Right cardiac atrium (tissue), 5 donors: ENCODE measurements around the gene CCNQ. TPM values are rescaled to one million over a fixed set of nuclear protein-coding genes. Genes with fewer than 3 reads are reported as not detected.

Experiments
- ATAC-seq, 2 donors: fragments of 200-7000 bp; cut with Tn5 transposase; one replicate each; pipeline versions ENCODE4 v1.8.0 to v1.9.1; 2020; ENCODE audit warnings: moderate library complexity in 2 of 2, mild to moderate bottlenecking in 1 of 2
- DNase-seq, 3 donors: peaks; one replicate each; pipeline ENCODE4 v3.0.0-alpha.2; 2020
- H3K27ac ChIP-seq: one replicate; pipeline ENCODE4 v1.5.1; 2013; ENCODE audit warnings: mild to moderate bottlenecking, low read length, control low read depth, moderate library complexity
- H3K27me3 ChIP-seq: one replicate; pipeline ENCODE4 v1.6.1; 2013; ENCODE audit not compliant: control insufficient read depth, insufficient read depth
- H3K4me1 ChIP-seq: one replicate; pipeline ENCODE4 v1.6.1; 2013; ENCODE audit warnings: low read length; ENCODE audit not compliant: control insufficient read depth, insufficient read depth
- H3K4me3 ChIP-seq: one replicate; pipeline ENCODE4 v1.5.1; 2013; ENCODE audit warnings: low read length, control low read depth
- H3K9me3 ChIP-seq: one replicate; pipeline ENCODE4 v1.6.1; 2013; ENCODE audit warnings: low read length; ENCODE audit not compliant: control insufficient read depth
- WGBS: extraction: QIAGEN DNeasy Blood & Tissue Kit; methylation state at CpG from one replicate; pipeline ENCODE4 v1.1.7; 2013; 5-methylcytosine and 5-hydroxymethylcytosine counted together
- intact Hi-C, 4 donors: fragments of 100-400 bp; cut with DNase I; formaldehyde crosslinking; loops; one replicate each; pipeline versions ENCODE4 v1.11.0 to v1.14.0; 2022 to 2023
- polyA plus RNA-seq: library from polyadenylated mRNA; stranded (reverse); fragments of 200-250 nt; gene quantifications from one replicate; pipeline ENCODE4 v1.2.3, GENCODE V29; 2013
- total RNA-seq, 4 donors: library from RNA; stranded (reverse); fragmentation: NEBNext Ultra II Directional; extraction: Animal tissue kit (Norgen Biotek cat#: 25700); gene quantifications; one replicate each; pipeline ENCODE4 v1.2.1, GENCODE V29; 2021
- donor health status: healthy with polysubstance abuse.
- donor health status: DM: no; HTN: yes; CAD: no.
- donor health status: DM: no; HTN: no; CAD: no.
- donor health status: DM: no; HTN: yes; CAD: no; lungs with severe emphysema.
- donor health status: DM: yes; HTN: yes; CAD: no.

The CCNQ gene
- total and polyA plus RNA-seq, 5 donors = 24.4 to 55.0 (median 31.4) TPM

GRCh38 chrX:153565996-153566580 lies 32.9 kb downstream of the CCNQ start:
- no peaks in the 10 kb centered on the region for H3K27me3 ChIP-seq
- H3K9me3 ChIP-seq = no peaks in the 10 kb centered on the region
- H3K4me3 ChIP-seq = no peak overlapping the region
- intact Hi-C loops = no loop called here
- no peak for ATAC-seq
- H3K27ac ChIP-seq = no peak overlapping the region
- 78% methylated on average over 9 of the region's 9 CpGs for WGBS
- DNase-seq = peak in 1 of 3 donors; percentile 9
- H3K4me1 ChIP-seq = no peaks in the 10 kb centered on the region

DNA sequence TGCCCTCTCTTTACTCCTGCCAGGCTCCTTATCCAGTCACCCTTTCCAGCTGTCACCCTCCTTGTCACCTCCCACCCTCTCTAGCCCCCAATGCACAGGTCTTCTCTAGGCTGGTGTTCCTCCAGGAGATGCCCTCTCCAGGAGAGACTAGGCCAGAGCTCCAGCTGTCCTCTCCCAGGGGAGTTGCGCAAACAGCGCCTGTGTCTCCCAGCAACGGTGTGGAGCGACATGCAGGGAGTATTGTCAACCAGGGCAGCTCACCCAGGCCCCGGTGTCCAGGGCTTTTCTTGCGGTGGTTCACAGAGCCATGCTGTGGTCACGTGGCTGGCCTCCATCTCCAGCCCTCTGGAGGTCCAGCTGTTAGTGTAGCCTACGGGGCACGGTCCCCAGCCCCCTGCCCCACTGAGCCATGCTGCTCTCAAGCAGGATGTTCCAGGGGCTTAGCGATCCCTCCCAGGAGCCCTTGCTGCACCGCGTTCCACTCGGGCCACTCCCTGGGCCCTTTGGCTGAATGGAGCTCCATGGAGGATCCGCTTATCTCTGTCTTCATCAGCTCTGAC lies 34.8 kb downstream of the CCNQ start:
- ATAC-seq (peak in 1 of 2 donors; percentile 13), DNase-seq (peak in 1 of 3 donors; percentile 68)
- Histone ChIP-seq H3K27me3 (no peaks in the 10 kb centered on the region), H3K4me3 (no peak overlapping the region), H3K4me1 (no peaks in the 10 kb centered on the region), H3K27ac (no peak overlapping the region), H3K9me3 (no peaks in the 10 kb centered on the region)
- intact Hi-C loops = no loop called here
- WGBS = 75% methylated on average over 14 of the region's 14 CpGs

DNA sequence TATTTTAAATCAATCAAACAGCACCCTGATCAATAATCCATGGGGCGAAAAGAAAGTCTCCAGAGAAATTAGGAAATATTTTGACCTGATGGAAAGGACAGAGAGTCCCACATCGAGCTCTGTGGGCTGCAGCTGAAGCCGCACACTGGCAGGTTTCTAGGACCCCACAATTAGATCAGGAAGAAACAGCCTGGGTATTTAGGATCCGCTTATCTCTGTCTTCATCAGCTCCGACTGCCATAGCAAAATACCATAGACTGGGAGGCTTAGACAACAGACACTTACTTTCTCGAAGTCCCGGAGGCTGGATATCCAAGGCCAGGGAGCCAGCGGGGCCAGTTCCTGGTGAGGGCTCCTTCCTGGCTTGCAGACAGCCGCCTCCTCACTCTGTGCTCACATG lies 36.4 kb downstream of the CCNQ start:
- Histone ChIP-seq H3K4me1 (no peaks in the 10 kb centered on the region), H3K27me3 (no peaks in the 10 kb centered on the region), H3K9me3 (no peaks in the 10 kb centered on the region), H3K27ac (no peak overlapping the region), H3K4me3 (no peak overlapping the region)
- over 99% methylated on average over 9 of the region's 9 CpGs for WGBS
- ATAC-seq (no peak), DNase-seq (no peak)
- intact Hi-C loops = no loop called here

DNA sequence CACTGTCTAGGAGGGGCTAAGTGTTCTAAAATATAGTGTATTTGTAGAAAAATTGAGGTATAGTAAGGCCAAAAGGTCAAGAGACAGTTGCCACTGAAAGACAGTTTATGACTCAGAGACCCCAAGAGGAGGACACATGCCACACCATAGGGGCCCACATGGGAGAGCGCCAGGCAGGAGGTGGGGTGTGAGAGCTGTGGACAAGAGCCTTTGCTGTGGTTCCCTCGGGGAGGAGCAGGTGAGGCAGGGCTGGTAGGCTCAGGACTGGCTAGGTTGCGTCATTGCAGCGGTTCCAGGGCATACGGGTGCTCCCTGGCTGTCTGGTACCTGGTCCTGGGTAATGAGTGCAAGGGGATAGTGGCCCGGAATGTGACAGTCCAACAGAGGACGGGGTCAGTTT lies 37.6 kb downstream of the CCNQ start:
- H3K4me1 ChIP-seq = no peaks in the 10 kb centered on the region
- no peaks in the 10 kb centered on the region for H3K9me3 ChIP-seq
- no peak overlapping the region for H3K27ac ChIP-seq
- ATAC-seq (no peak), DNase-seq (no peak)
- WGBS = 94% methylated on average over 7 of the region's 7 CpGs
- no peaks in the 10 kb centered on the region for H3K27me3 ChIP-seq
- intact Hi-C loops = no loop called here
- no peak overlapping the region for H3K4me3 ChIP-seq

DNA sequence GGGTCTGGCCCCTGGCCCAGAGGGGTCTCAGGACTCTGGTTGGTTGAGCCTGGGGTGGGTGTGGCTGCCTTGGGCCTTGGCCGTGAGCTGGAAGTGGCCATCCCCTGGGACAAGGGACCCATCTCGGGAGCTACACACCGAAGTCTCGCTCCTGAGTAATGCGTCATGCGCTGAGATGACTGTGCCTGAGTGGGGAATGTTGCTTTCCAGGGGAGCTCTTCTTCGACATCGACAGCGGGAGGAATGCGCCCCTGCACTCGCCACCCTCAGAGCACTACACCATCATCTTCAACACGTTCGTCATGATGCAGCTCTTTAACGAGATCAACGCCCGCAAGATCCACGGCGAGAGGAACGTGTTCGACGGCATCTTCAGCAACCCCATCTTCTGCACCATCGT lies 38.5 kb downstream of the CCNQ start:
- WGBS = 86% methylated on average over 22 of the region's 22 CpGs
- H3K27me3 ChIP-seq = no peaks in the 10 kb centered on the region
- no peak overlapping the region for H3K4me3 ChIP-seq
- ATAC-seq (no peak), DNase-seq (no peak)
- no peaks in the 10 kb centered on the region for H3K9me3 ChIP-seq
- intact Hi-C loops = no loop called here
- no peaks in the 10 kb centered on the region for H3K4me1 ChIP-seq
- H3K27ac ChIP-seq = no peak overlapping the region

- no peaks in the 10 kb centered on the region for H3K9me3 ChIP-seq
- no peaks in the 10 kb centered on the region for H3K4me1 ChIP-seq
- intact Hi-C loops = loop anchor here in 3 of 4 donors (10.0 kb wide), 2 partner anchors 85 to 105 kb away; partner anchors contain the start of gene DUSP9 (in 1 of the 3)
- ATAC-seq (peak; percentile 29 to 45), DNase-seq (peak in 1 of 3 donors; percentile 32)
- H3K27me3 ChIP-seq = no peaks in the 10 kb centered on the region
- no peak overlapping the region for H3K27ac ChIP-seq
- 42% methylated on average over 9 of the region's 9 CpGs for WGBS
- H3K4me3 ChIP-seq = no peak overlapping the region
Observed at GRCh38 chrX:153560000-153560399, 38.9 kb downstream of the CCNQ start.

- intact Hi-C loops = loop anchor here in 3 of 4 donors (10.0 kb wide), 2 partner anchors 87 to 107 kb away; partner anchors contain the start of gene DUSP9 (in 1 of the 3)
- H3K4me3 ChIP-seq = no peak overlapping the region
- ATAC-seq = no peak
- H3K27ac ChIP-seq = no peak overlapping the region
- H3K27me3 ChIP-seq = no peaks in the 10 kb centered on the region
- DNase-seq = peak in 1 of 3 donors; percentile 22
- H3K4me1 ChIP-seq = no peaks in the 10 kb centered on the region
- WGBS = 86% methylated on average over 19 of the region's 19 CpGs
- H3K9me3 ChIP-seq = no peaks in the 10 kb centered on the region
Observed at GRCh38 chrX:153557618-153558355, 41.2 kb downstream of the CCNQ start.

DNA sequence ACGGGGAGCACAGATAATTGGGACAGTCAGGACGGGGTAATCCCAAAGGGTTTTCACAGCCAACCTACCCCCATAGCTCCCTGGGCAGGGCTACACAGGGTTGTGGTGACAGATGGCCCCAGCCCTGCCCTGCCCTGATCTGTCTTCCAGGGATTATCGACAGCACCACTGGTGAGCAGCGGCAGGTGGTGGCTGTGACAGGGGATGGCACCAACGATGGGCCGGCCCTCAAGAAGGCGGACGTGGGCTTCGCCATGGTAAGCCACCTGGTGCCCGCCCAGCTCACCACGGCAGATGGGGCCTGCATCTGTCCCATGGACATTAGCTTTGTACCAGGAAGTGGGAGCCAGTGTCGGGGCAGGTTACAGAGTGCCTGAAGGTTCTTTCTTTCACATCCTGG lies 42.2 kb downstream of the CCNQ start:
- no peak for DNase-seq
- no peak overlapping the region for H3K4me3 ChIP-seq
- no peak overlapping the region for H3K27ac ChIP-seq
- H3K27me3 ChIP-seq = no peaks in the 10 kb centered on the region
- 91% methylated on average over 12 of the region's 12 CpGs for WGBS
- H3K4me1 ChIP-seq = no peaks in the 10 kb centered on the region
- no peak for ATAC-seq
- H3K9me3 ChIP-seq = no peaks in the 10 kb centered on the region
- intact Hi-C loops = loop anchor here in 3 of 4 donors (10.0 kb wide), 2 partner anchors 88 to 108 kb away; partner anchors contain the start of gene DUSP9 (in 1 of the 3)

GRCh38 chrX:153554519-153555167 lies 44.3 kb downstream of the CCNQ start:
- ATAC-seq = peak; percentile 40 to 66
- H3K27ac ChIP-seq = no peak overlapping the region
- no peaks in the 10 kb centered on the region for H3K27me3 ChIP-seq
- no peaks in the 10 kb centered on the region for H3K9me3 ChIP-seq
- H3K4me3 ChIP-seq = no peak overlapping the region
- no peaks in the 10 kb centered on the region for H3K4me1 ChIP-seq
- intact Hi-C loops = loop anchor here (5.0 to 10.0 kb wide), 3 partner anchors 90 to 113 kb away; partner anchors contain the start of gene DUSP9 (in 1 of the 4)
- 42% methylated on average over 17 of the region's 17 CpGs for WGBS
- peak; percentile 64 to 87 (median 86) for DNase-seq

DNA sequence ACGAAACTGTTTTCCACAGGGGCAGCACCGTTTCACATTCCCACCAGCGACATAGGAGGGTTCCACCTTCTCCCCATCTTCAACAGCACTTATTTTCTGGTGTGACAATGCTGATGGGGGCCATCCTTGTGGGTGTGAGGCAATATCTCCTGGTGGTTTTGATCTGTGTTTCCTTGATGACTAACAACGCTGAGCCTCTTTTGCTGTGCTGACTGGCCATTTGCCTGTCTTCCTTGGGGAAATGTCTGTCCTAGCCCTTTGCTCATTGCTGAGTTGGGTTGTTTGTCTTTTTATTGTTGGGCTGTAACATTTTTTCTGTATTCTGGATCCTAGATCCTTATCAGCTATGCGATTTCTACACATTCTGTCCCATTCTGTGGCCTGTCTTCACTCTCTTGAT lies 47.8 kb downstream of the CCNQ start:
- no peak for ATAC-seq
- no peak for DNase-seq
- Histone ChIP-seq H3K27me3 (no peaks in the 10 kb centered on the region), H3K4me3 (no peak overlapping the region), H3K4me1 (no peaks in the 10 kb centered on the region), H3K9me3 (no peaks in the 10 kb centered on the region), H3K27ac (no peak overlapping the region)
- 87% methylated on average over 5 of the region's 5 CpGs for WGBS
- intact Hi-C loops = loop anchor here (5.0 to 10.0 kb wide), 3 partner anchors 94 to 116 kb away; partner anchors contain the start of gene DUSP9 (in 1 of the 4)
